NCI-H2227 (cell line): ENCODE measurements around the gene TRIP13.
A peak's percentile ranks its signal among the peaks of the same experiment; 100 is the strongest.
"Not testable (repeated sequence)": the region's sequence is repeated elsewhere in the genome, so short reads cannot be mapped to it uniquely, and the experiment has no call there.

Experiments used
- DNase-seq: peaks from one replicate; lab custom pipeline; 2025; ENCODE audit not compliant: unreplicated experiment; lab: John Stamatoyannopoulos, UW

Gene TRIP13

GRCh38 chr5:892394-893136 lies at the start of gene TRIP13, which contains the start of gene BRD9:
TSS of gene TRIP13 (plus strand) at chr5:892884. CDS start at chr5:892999, 115 bp downstream.
TSS of gene BRD9 (minus strand) at chr5:892801. CDS start at chr5:892657, 144 bp downstream.
- DNase-seq: peak; percentile 94

GRCh38 chr5:843371-843770 lies 49.3 kb upstream of the TRIP13 start:
- DNase-seq: not testable (repeated sequence)

- not testable (repeated sequence) for DNase-seq
Observed at GRCh38 chr5:843926-844325, 48.8 kb upstream of the TRIP13 start.

GRCh38 chr5:844426-844825 lies 48.3 kb upstream of the TRIP13 start:
- DNase-seq: not testable (repeated sequence)

- not testable (repeated sequence) for DNase-seq
Observed at GRCh38 chr5:845031-845675, 47.5 kb upstream of the TRIP13 start.

- not testable (repeated sequence) for DNase-seq
Observed at GRCh38 chr5:845676-846601, 46.7 kb upstream of the TRIP13 start.

GRCh38 chr5:846602-847091 lies 46.0 kb upstream of the TRIP13 start:
- DNase-seq: not testable (repeated sequence)

- DNase-seq: not testable (repeated sequence)
Observed at GRCh38 chr5:847212-847611, 45.5 kb upstream of the TRIP13 start.

GRCh38 chr5:847736-848135 lies 44.9 kb upstream of the TRIP13 start:
- not testable (repeated sequence) for DNase-seq

- no peak for DNase-seq
Observed at GRCh38 chr5:848671-849111, 44.0 kb upstream of the TRIP13 start.

- peak; percentile 54 for DNase-seq
Observed at GRCh38 chr5:849651-850301, 42.9 kb upstream of the TRIP13 start.

- DNase-seq: peak; percentile 53
Observed at GRCh38 chr5:850511-851006, 42.1 kb upstream of the TRIP13 start, which contains the start of gene ZDHHC11. TSS of gene ZDHHC11 (minus strand) at chr5:850986. CDS start at chr5:850602, 384 bp downstream.

GRCh38 chr5:851076-851475 lies 41.6 kb upstream of the TRIP13 start:
- peak; percentile 45 for DNase-seq

GRCh38 chr5:851553-851952 lies 41.1 kb upstream of the TRIP13 start:
- DNase-seq: peak; percentile 45

- peak; percentile 20 for DNase-seq
Observed at GRCh38 chr5:852018-852417, 40.7 kb upstream of the TRIP13 start.

- DNase-seq: no peak
Observed at GRCh38 chr5:852431-853401, 40.0 kb upstream of the TRIP13 start.

GRCh38 chr5:853416-854090 lies 39.1 kb upstream of the TRIP13 start:
- not testable (repeated sequence) for DNase-seq

- no peak for DNase-seq
Observed at GRCh38 chr5:854217-854616, 38.5 kb upstream of the TRIP13 start.
